BJ (cell line): ENCODE results near the gene CFAP58. TPM values are rescaled to one million over a fixed set of nuclear protein-coding genes. Genes with fewer than 3 reads are reported as not detected.

Experiments used
- CTCF ChIA-PET: fragments of 350-600 bp; formaldehyde crosslinking; extraction: SDS; loops from one replicate; lab custom pipeline; 2021; ENCODE audit warnings: antibody characterized with exemption, inconsistent platforms; lab: Yijun Ruan, JAX
- POLR2A ChIA-PET: fragments of 300-600 bp; sonication (Branson Sonifier 250); formaldehyde crosslinking; extraction: SDS; loops from one replicate; lab custom pipeline; 2021; ENCODE audit warnings: antibody characterized with exemption; lab: Charles Lee
- DNase-seq: peaks from one replicate; pipeline ENCODE4 v3.0.0-alpha.2; 2011; ENCODE audit warnings: low read depth
- H3K27me3 ChIP-seq: 2 replicates; pipeline ENCODE4 v1.6.0; 2011; ENCODE audit warnings: low read length; ENCODE audit not compliant: control insufficient read depth, insufficient read depth
- H3K36me3 ChIP-seq: 2 replicates; pipeline ENCODE4 v1.5.1; 2011; ENCODE audit warnings: low read length; ENCODE audit not compliant: control insufficient read depth, insufficient read depth
- H3K4me3 ChIP-seq: 2 replicates; pipeline ENCODE4 v1.5.1; 2011; ENCODE audit warnings: low read depth, mild to moderate bottlenecking, control low read depth, low read length
- CTCF ChIP-seq: IDR thresholded peaks from 2 replicates; pipeline ENCODE4 v1.5.1; 2011; ENCODE audit warnings: low read depth, mild to moderate bottlenecking, control low read depth, inconsistent platforms, low read length, moderate library complexity; ENCODE audit not compliant: insufficient read depth
- polyA plus RNA-seq: library from polyadenylated mRNA; depleted of rRNA; stranded (reverse); fragments of >200 nt; gene quantifications from 2 replicates; pipeline ENCODE4 v1.2.3, GENCODE V29; 2011

CFAP58 gene
- polyA plus RNA-seq, 1 experiment: 0.23 TPM

GRCh38 chr10:104317726-104318299 is 35.8 kb upstream of the CFAP58 start:
- Histone ChIP-seq H3K27me3 (no peaks in the 10 kb centered on the region), H3K36me3 (peaks cover 30% of the 10 kb centered on the region), H3K4me3 (no peak overlapping the region)
- ChIA-PET CTCF (interaction anchor here (1.1 to 5.2 kb wide), 5 partner anchors 12 to 43 kb away, joined by 3 to 35 read pairs (median 5); no protein-coding TSS in a partner anchor), POLR2A (no interaction called here)
- DNase-seq: no peak
- TF ChIP-seq CTCF: no peak

GRCh38 chr10:104318326-104318725 is 35.3 kb upstream of the CFAP58 start:
- CTCF ChIA-PET: interaction anchor here (1.1 to 5.2 kb wide), 4 partner anchors 12 to 43 kb away, joined by 3 to 35 read pairs (median 4); no protein-coding TSS in a partner anchor
- no peak overlapping the region for H3K4me3 ChIP-seq
- POLR2A ChIA-PET: no interaction called here
- no peak for TF ChIP-seq CTCF
- H3K27me3 ChIP-seq: no peaks in the 10 kb centered on the region
- peaks cover 25% of the 10 kb centered on the region for H3K36me3 ChIP-seq
- no peak for DNase-seq

- no peak for DNase-seq
- H3K4me3 ChIP-seq: no peak overlapping the region
- peaks cover 19% of the 10 kb centered on the region for H3K36me3 ChIP-seq
- no peaks in the 10 kb centered on the region for H3K27me3 ChIP-seq
- ChIA-PET POLR2A (no interaction called here), CTCF (interaction anchor here (1.2 to 5.2 kb wide), 2 partner anchors 13 to 30 kb away, joined by 4 to 35 read pairs; no protein-coding TSS in a partner anchor)
- no peak for TF ChIP-seq CTCF
These were observed 34.6 kb upstream of the CFAP58 start for GRCh38 chr10:104318810-104319741.

GRCh38 chr10:104321226-104321625 is 32.4 kb upstream of the CFAP58 start:
- Histone ChIP-seq H3K4me3 (no peak overlapping the region), H3K36me3 (no peaks in the 10 kb centered on the region), H3K27me3 (no peaks in the 10 kb centered on the region)
- no peak for DNase-seq
- CTCF ChIA-PET: interaction anchor here (0.9 to 2.9 kb wide), 6 partner anchors 9 to 30 kb away, joined by 3 to 14 read pairs (median 4); partner anchors contain the start of gene ITPRIP
- POLR2A ChIA-PET: interaction anchor here (0.5 to 0.6 kb wide), 2 partner anchors 17 to 507 kb away, joined by 3 read pairs; partner anchors contain the start of gene ITPRIP
- TF ChIP-seq CTCF: no peak
